MV-4-11 (cell line): ENCODE results near the gene DENND1A.
"Not testable (repeated sequence)": the region's sequence is repeated elsewhere in the genome, so short reads cannot be mapped to it uniquely, and the experiment has no call there.

Experiments used
- DNase-seq: peaks from one replicate; lab custom pipeline; 2025; lab: John Stamatoyannopoulos, UW

The DENND1A gene

GRCh38 chr9:123816817-123817472, 113.0 kb downstream of the DENND1A start:
- DNase-seq: no peak

- not testable (repeated sequence) for DNase-seq
Measured at GRCh38 chr9:123815856-123816255, 114.1 kb downstream of the DENND1A start.

GRCh38 chr9:123814496-123814895, 115.4 kb downstream of the DENND1A start:
- DNase-seq: no peak

GRCh38 chr9:123812984-123813383, 116.9 kb downstream of the DENND1A start:
- peak; percentile 46 for DNase-seq

- DNase-seq: no peak
Measured at GRCh38 chr9:123807251-123807650, 122.7 kb downstream of the DENND1A start.

- DNase-seq: no peak
Measured at GRCh38 chr9:123806829-123807228, 123.1 kb downstream of the DENND1A start.

- DNase-seq: no peak
Measured at GRCh38 chr9:123798195-123798594, 131.7 kb downstream of the DENND1A start.

- DNase-seq: no peak
Measured at GRCh38 chr9:123796618-123797484, 133.1 kb downstream of the DENND1A start.

- no peak for DNase-seq
Measured at GRCh38 chr9:123796094-123796493, 133.8 kb downstream of the DENND1A start.

GRCh38 chr9:123795336-123795735, 134.6 kb downstream of the DENND1A start:
- DNase-seq: no peak

GRCh38 chr9:123792501-123792900, 137.4 kb downstream of the DENND1A start:
- DNase-seq: no peak

GRCh38 chr9:123789554-123790292, 140.2 kb downstream of the DENND1A start:
- DNase-seq: no peak

GRCh38 chr9:123787416-123787815, 142.5 kb downstream of the DENND1A start:
- no peak for DNase-seq

- DNase-seq: no peak
Measured at GRCh38 chr9:123784518-123784917, 145.4 kb downstream of the DENND1A start.

- DNase-seq: no peak
Measured at GRCh38 chr9:123778232-123778902, 151.6 kb downstream of the DENND1A start.

GRCh38 chr9:123776708-123777537, 153.0 kb downstream of the DENND1A start:
- no peak for DNase-seq

- no peak for DNase-seq
Measured at GRCh38 chr9:123775289-123776284, 154.3 kb downstream of the DENND1A start.

- no peak for DNase-seq
Measured at GRCh38 chr9:123773783-123774182, 156.1 kb downstream of the DENND1A start.

GRCh38 chr9:123772967-123773366, 157.0 kb downstream of the DENND1A start:
- DNase-seq: peak; percentile 15

GRCh38 chr9:123772374-123772773, 157.6 kb downstream of the DENND1A start:
- DNase-seq: no peak
